ENCODE measurements around the gene LDLRAP1.

The LDLRAP1 gene

GRCh38 chr1:25538191-25538767 lies 5.1 kb upstream of the LDLRAP1 start:
- H3K27ac ChIP-seq (ENCODE audit: low read depth, low read length) = no peak overlapping the region
- peaks cover 45% of the 10 kb centered on the region for H3K27me3 ChIP-seq (ENCODE audit: control insufficient read depth, low read length)
- no peak overlapping the region for H3K4me3 ChIP-seq (ENCODE audit: low read length)
- no peak for TF ChIP-seq CTCF (IDR thresholded peaks at IDR 0.05; ENCODE audit: low read depth, low read length, poor library complexity, severe bottlenecking)
- no peak for TF ChIP-seq EZH2phosphoT487 (IDR thresholded peaks at IDR 0.05; ENCODE audit: borderline replicate concordance, low read length)
- no peaks in the 10 kb centered on the region for H3K9me2 ChIP-seq (replicated peaks; ENCODE audit: control insufficient read depth, low read length)
- no peaks in the 10 kb centered on the region for H3K79me2 ChIP-seq (ENCODE audit: control insufficient read depth, low read length)
- H3F3A ChIP-seq (ENCODE audit: control insufficient read depth, insufficient read depth) = no peaks in the 10 kb centered on the region
- H4K20me1 ChIP-seq (ENCODE audit: control insufficient read depth, insufficient read depth, low read depth, low read length) = no peaks in the 10 kb centered on the region
- H3K9me3 ChIP-seq (ENCODE audit: control insufficient read depth, insufficient read depth, low read length) = no peaks in the 10 kb centered on the region
- no peak overlapping the region for H3K4me2 ChIP-seq (ENCODE audit: low read length)
- no peaks in the 10 kb centered on the region for H3K36me3 ChIP-seq (ENCODE audit: control insufficient read depth, low read length)
- peaks cover 3% of the 10 kb centered on the region for H3K4me1 ChIP-seq (ENCODE audit: control insufficient read depth, low read length)

GRCh38 chr1:25540750-25541342 lies 2.6 kb upstream of the LDLRAP1 start:
- Histone ChIP-seq H3K4me1 (ENCODE audit: control insufficient read depth, low read length) (peaks cover 10% of the 10 kb centered on the region), H3K36me3 (ENCODE audit: control insufficient read depth, low read length) (no peaks in the 10 kb centered on the region), H3K4me3 (ENCODE audit: low read length) (no peak overlapping the region), H3K27me3 (ENCODE audit: control insufficient read depth, low read length) (peaks cover 58% of the 10 kb centered on the region), H3K9me3 (ENCODE audit: control insufficient read depth, insufficient read depth, low read length) (no peaks in the 10 kb centered on the region), H4K20me1 (ENCODE audit: control insufficient read depth, insufficient read depth, low read depth, low read length) (no peaks in the 10 kb centered on the region), H3K27ac (ENCODE audit: low read depth, low read length) (no peak overlapping the region), H3K79me2 (ENCODE audit: control insufficient read depth, low read length) (no peaks in the 10 kb centered on the region), H3K9me2 (replicated peaks; ENCODE audit: control insufficient read depth, low read length) (no peaks in the 10 kb centered on the region), H3F3A (ENCODE audit: control insufficient read depth, insufficient read depth) (no peaks in the 10 kb centered on the region), H3K4me2 (ENCODE audit: low read length) (no peak overlapping the region)
- TF ChIP-seq CTCF (IDR thresholded peaks at IDR 0.05; ENCODE audit: low read depth, low read length, poor library complexity, severe bottlenecking) (no peak), EZH2phosphoT487 (IDR thresholded peaks at IDR 0.05; ENCODE audit: borderline replicate concordance, low read length) (no peak)

GRCh38 chr1:25541425-25541824 lies 2.0 kb upstream of the LDLRAP1 start:
- H3K36me3 ChIP-seq (ENCODE audit: control insufficient read depth, low read length) = no peaks in the 10 kb centered on the region
- no peaks in the 10 kb centered on the region for H4K20me1 ChIP-seq (ENCODE audit: control insufficient read depth, insufficient read depth, low read depth, low read length)
- no peaks in the 10 kb centered on the region for H3K9me2 ChIP-seq (replicated peaks; ENCODE audit: control insufficient read depth, low read length)
- no peak overlapping the region for H3K4me2 ChIP-seq (ENCODE audit: low read length)
- peaks cover 52% of the 10 kb centered on the region for H3K27me3 ChIP-seq (ENCODE audit: control insufficient read depth, low read length)
- H3K79me2 ChIP-seq (ENCODE audit: control insufficient read depth, low read length) = no peaks in the 10 kb centered on the region
- H3K27ac ChIP-seq (ENCODE audit: low read depth, low read length) = no peak overlapping the region
- no peaks in the 10 kb centered on the region for H3K9me3 ChIP-seq (ENCODE audit: control insufficient read depth, insufficient read depth, low read length)
- no peak for TF ChIP-seq EZH2phosphoT487 (IDR thresholded peaks at IDR 0.05; ENCODE audit: borderline replicate concordance, low read length)
- TF ChIP-seq CTCF (IDR thresholded peaks at IDR 0.05; ENCODE audit: low read depth, low read length, poor library complexity, severe bottlenecking) = no peak
- peaks cover 10% of the 10 kb centered on the region for H3K4me1 ChIP-seq (ENCODE audit: control insufficient read depth, low read length)
- H3K4me3 ChIP-seq (ENCODE audit: low read length) = no peak overlapping the region
- no peaks in the 10 kb centered on the region for H3F3A ChIP-seq (ENCODE audit: control insufficient read depth, insufficient read depth)

Data from DOHH2 (cell line).